Measurements from ENCODE around the gene SIDT1.

Gene SIDT1

GRCh38 chr3:113546414-113546893 is 14.1 kb downstream of the SIDT1 start:
- no peak for DNase-seq (ENCODE audit: low read depth)

GRCh38 chr3:113548501-113548900 is 16.1 kb downstream of the SIDT1 start:
- no peak for DNase-seq (ENCODE audit: low read depth)

- no peak for DNase-seq (ENCODE audit: low read depth)
Measured at GRCh38 chr3:113551820-113552219, 19.5 kb downstream of the SIDT1 start.

GRCh38 chr3:113552851-113553250 is 20.5 kb downstream of the SIDT1 start:
- no peak for DNase-seq (ENCODE audit: low read depth)

GRCh38 chr3:113555138-113555537 is 22.8 kb downstream of the SIDT1 start:
- no peak for DNase-seq (ENCODE audit: low read depth)

GRCh38 chr3:113556316-113556945 is 24.1 kb downstream of the SIDT1 start:
- DNase-seq (ENCODE audit: low read depth): no peak

GRCh38 chr3:113556946-113557335 is 24.6 kb downstream of the SIDT1 start:
- no peak for DNase-seq (ENCODE audit: low read depth)

GRCh38 chr3:113557374-113557773 is 25.0 kb downstream of the SIDT1 start:
- DNase-seq (ENCODE audit: low read depth): no peak

- no peak for DNase-seq (ENCODE audit: low read depth)
Measured at GRCh38 chr3:113559009-113559408, 26.7 kb downstream of the SIDT1 start.

GRCh38 chr3:113560271-113560670 is 27.9 kb downstream of the SIDT1 start:
- no peak for DNase-seq (ENCODE audit: low read depth)

GRCh38 chr3:113560831-113561623 is 28.7 kb downstream of the SIDT1 start:
- no peak for DNase-seq (ENCODE audit: low read depth)

GRCh38 chr3:113565555-113565954 is 33.2 kb downstream of the SIDT1 start:
- no peak for DNase-seq (ENCODE audit: low read depth)

- DNase-seq (ENCODE audit: low read depth): no peak
Measured at GRCh38 chr3:113570158-113570557, 37.8 kb downstream of the SIDT1 start.

- no peak for DNase-seq (ENCODE audit: low read depth)
Measured at GRCh38 chr3:113571360-113571759, 39.0 kb downstream of the SIDT1 start.

- DNase-seq (ENCODE audit: low read depth): no peak
Measured at GRCh38 chr3:113573728-113574127, 41.4 kb downstream of the SIDT1 start.

- no peak for DNase-seq (ENCODE audit: low read depth)
Measured at GRCh38 chr3:113574213-113574612, 41.9 kb downstream of the SIDT1 start.

- DNase-seq (ENCODE audit: low read depth): no peak
Measured at GRCh38 chr3:113575206-113575605, 42.9 kb downstream of the SIDT1 start.

- DNase-seq (ENCODE audit: low read depth): no peak
Measured at GRCh38 chr3:113585228-113585627, 52.9 kb downstream of the SIDT1 start.

GRCh38 chr3:113585720-113586119 is 53.4 kb downstream of the SIDT1 start:
- DNase-seq (ENCODE audit: low read depth): no peak

GRCh38 chr3:113588806-113589205 is 56.5 kb downstream of the SIDT1 start:
- no peak for DNase-seq (ENCODE audit: low read depth)

- no peak for DNase-seq (ENCODE audit: low read depth)
Measured at GRCh38 chr3:113589971-113590370, 57.6 kb downstream of the SIDT1 start.

- no peak for DNase-seq (ENCODE audit: low read depth)
Measured at GRCh38 chr3:113590983-113591382, 58.6 kb downstream of the SIDT1 start.

- no peak for DNase-seq (ENCODE audit: low read depth)
Measured at GRCh38 chr3:113594066-113594465, 61.7 kb downstream of the SIDT1 start.

Measured in stimulated activated CD8-positive, alpha-beta memory T cell treated with anti-CD3 and anti-CD28 coated beads, Interleukin-15, amount 100 ng/mL, for 1 hour (primary cell).